ENCODE results near the gene CAPN1.
A peak's percentile ranks its signal among the peaks of the same experiment; 100 is the strongest.
"Not testable (repeated sequence)": the region's sequence is repeated elsewhere in the genome, so short reads cannot be mapped to it uniquely, and the experiment has no call there.

CAPN1 gene

DNA sequence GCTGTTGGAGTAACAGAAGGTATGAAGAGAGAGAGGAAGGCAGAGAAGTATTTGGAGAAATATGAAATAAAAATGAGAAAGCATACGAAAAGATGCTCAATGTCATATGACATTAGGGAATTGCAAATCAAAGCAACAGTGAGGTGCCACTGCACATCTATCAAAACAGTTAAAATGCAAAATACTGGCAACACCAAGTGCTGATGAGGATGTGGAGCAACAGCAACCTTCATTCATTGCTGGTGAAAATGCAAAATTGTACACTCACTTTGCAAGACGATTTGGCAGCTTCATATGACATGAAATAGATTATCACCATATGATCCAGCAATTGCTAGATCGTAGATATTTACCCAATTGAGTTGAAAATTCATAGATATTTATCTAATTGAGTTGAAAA is 21.1 kb upstream of the CAPN1 start:
- DNase-seq (ENCODE audit: low read depth): no peak

- DNase-seq (ENCODE audit: low read depth): no peak
Measured at GRCh38 chr11:65163684-65164083, 18.0 kb upstream of the CAPN1 start.

GRCh38 chr11:65165410-65166317 is 16.1 kb upstream of the CAPN1 start:
- no peak for DNase-seq (ENCODE audit: low read depth)

- no peak for DNase-seq (ENCODE audit: low read depth)
Measured at GRCh38 chr11:65166893-65167292, 14.8 kb upstream of the CAPN1 start.

- DNase-seq (ENCODE audit: low read depth): no peak
Measured at GRCh38 chr11:65167656-65168055, 14.1 kb upstream of the CAPN1 start.

GRCh38 chr11:65169164-65169641 is 12.5 kb upstream of the CAPN1 start:
- no peak for DNase-seq (ENCODE audit: low read depth)

DNA sequence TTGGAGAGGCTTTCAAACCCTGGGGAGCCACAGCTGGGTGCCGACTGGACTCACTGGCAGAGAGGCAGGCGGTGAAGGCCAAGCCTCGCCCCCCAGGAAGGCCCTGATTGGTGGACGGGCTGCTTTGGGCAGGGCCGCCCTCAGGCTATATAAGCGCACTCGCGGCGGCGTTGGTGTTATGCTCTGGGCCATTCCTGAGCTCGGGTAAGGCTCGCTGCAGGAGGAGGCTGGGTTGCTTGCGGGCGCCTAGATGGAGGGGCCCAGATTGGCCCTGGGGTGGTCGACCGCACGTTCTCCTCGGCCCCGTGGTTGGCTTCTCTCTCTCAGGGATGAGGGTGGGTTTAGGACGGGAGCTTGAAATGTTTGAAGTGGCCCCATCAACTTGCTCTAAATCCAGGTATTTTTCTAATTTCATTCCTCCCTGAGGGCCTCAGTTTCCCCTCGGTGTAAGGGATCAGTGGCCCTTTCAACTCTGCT is 11.6 kb upstream of the CAPN1 start, which contains the start of gene SPDYC:
SPDYC (plus strand) TSS at position 176 of the 477 bp plus-strand sequence. CDS start 1,125 bp downstream, outside the sequence.
- no peak for DNase-seq (ENCODE audit: low read depth)

DNA sequence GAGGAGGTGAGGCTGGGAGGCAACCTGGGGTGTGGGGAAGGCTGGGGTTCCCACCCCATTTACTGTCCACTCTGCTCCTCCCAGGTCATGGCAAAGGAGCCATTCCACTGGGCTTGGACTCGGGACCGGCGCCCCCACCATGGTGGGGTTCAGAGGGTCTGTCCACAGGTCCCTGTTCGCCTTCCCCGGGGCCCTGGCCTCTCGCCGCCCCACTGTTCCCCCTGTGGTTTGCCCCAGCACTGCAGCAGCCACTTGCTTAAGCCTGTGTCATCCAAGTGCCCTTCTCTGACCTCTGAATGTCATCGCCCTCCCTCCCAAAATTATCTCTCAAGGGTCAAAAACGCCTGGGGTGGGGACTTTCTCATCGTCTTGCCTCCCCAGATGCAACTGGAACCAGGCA is 9.1 kb upstream of the CAPN1 start:
- DNase-seq (ENCODE audit: low read depth): no peak

- not testable (repeated sequence) for DNase-seq (ENCODE audit: low read depth)
Measured at GRCh38 chr11:65174571-65175010, 7.1 kb upstream of the CAPN1 start.

GRCh38 chr11:65180877-65181568 is 705 bp upstream of the CAPN1 start:
- peak; percentile 34 for DNase-seq (ENCODE audit: low read depth)

- DNase-seq (ENCODE audit: low read depth): no peak
Measured at GRCh38 chr11:65182258-65183170, 786 bp downstream of the CAPN1 start.

GRCh38 chr11:65183201-65183891 is 1.6 kb downstream of the CAPN1 start:
- no peak for DNase-seq (ENCODE audit: low read depth)

GRCh38 chr11:65184146-65184545 is 2.4 kb downstream of the CAPN1 start:
- DNase-seq (ENCODE audit: low read depth): no peak

DNA sequence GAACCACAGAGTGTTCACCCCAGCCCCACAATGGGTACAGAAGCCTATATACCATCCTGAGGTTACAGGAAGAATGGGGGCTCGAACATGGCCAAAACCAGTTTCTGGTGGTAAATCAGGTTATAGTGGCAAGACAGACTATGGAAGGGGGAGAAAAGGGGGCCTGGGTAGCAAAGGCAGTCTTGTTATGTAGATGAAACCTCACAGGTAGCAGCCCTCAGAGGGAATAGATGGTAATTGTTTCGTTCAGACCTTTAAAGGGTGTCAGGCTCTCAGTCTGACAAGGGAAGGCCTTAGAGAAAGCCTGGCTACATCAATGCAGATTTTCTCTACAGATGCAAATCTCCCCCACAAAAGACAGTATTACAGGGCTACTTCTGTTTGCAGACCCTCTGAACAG is 3.4 kb downstream of the CAPN1 start:
- DNase-seq (ENCODE audit: low read depth): no peak

DNA sequence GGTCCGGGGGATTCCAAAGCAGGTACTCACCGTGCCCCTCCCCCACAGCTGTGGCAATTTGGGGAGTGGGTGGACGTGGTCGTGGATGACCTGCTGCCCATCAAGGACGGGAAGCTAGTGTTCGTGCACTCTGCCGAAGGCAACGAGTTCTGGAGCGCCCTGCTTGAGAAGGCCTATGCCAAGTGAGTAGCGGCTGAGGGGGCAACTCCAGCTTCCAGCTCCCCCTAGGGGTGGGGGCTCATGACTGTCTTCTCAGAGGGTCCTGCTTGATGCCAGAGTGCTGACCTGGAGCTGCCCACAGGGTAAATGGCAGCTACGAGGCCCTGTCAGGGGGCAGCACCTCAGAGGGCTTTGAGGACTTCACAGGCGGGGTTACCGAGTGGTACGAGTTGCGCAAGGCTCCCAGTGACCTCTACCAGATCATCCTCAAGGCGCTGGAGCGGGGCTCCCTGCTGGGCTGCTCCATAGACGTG is 4.2 kb downstream of the CAPN1 start:
- DNase-seq (ENCODE audit: low read depth): no peak

DNA sequence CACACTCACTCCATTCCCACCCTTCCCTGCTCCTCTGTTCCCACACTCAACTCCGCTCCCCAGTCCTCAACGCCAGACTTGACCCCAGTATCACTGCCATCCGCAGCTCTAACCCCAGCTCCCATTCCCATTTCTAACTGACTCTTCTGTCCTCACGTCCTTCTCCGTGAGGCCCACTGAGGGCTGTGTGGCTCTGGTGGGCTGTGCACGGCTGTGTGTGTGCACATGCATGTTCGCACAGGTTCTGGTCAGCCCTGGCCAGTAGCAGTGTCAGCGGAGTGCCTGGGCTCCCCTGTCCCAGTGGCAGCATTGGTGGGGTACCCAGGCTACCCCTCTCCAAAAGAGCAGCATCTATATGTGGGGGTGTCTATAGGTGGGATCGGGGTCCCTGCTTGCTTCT is 5.0 kb downstream of the CAPN1 start:
- DNase-seq (ENCODE audit: low read depth): no peak

- DNase-seq (ENCODE audit: low read depth): no peak
Measured at GRCh38 chr11:65187146-65187675, 5.5 kb downstream of the CAPN1 start.

- no peak for DNase-seq (ENCODE audit: low read depth)
Measured at GRCh38 chr11:65187971-65188461, 6.3 kb downstream of the CAPN1 start.

DNA sequence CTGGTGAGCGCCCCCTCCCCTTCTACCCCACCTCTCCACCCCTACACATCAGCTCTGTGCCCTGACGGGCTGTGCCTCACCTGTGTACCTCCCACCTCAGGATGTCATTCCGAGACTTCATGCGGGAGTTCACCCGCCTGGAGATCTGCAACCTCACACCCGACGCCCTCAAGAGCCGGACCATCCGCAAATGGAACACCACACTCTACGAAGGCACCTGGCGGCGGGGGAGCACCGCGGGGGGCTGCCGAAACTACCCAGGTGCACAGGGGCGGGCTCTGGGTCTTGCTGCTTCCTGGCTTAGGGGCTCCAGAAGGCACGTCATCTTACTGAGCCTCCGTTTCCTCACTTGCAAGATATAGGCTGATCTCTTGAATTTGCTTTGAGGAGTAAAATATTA is 6.8 kb downstream of the CAPN1 start:
- no peak for DNase-seq (ENCODE audit: low read depth)

- no peak for DNase-seq (ENCODE audit: low read depth)
Measured at GRCh38 chr11:65189191-65189590, 7.5 kb downstream of the CAPN1 start.

DNA sequence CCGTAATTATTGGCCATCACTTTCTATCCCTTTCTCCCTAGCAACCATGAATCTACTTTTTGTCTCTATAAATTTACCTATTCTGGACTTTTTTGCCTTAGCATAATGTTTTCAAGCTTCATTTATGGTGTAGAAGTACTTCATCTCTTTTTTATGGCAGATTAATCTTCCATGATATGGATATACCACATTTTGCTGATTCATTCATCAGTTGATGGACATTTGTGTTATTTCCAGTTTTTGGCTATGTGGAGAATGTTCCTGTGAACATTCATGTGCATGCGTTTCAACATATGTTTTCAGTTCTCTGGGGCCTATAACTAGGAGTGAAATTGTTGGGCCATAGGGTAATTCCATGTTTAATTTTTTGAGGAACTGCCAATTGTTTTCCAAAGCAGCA is 12.8 kb downstream of the CAPN1 start:
- no peak for DNase-seq (ENCODE audit: low read depth)

Data from stimulated activated CD4-positive, alpha-beta T cell treated with anti-CD3 and anti-CD28 coated beads, Interleukin-2, amount 100 ng/mL, for 4 hours (primary cell).